NCI-H1092 treated with DMSO at 0.1 percent for 48 hours (cell line): ENCODE data around the gene CLIP2.
"Not testable (repeated sequence)": the region's sequence is repeated elsewhere in the genome, so short reads cannot be mapped to it uniquely, and the experiment has no call there.

Experiments used
- DNase-seq: peaks from one replicate; lab custom pipeline; 2025; lab: John Stamatoyannopoulos, UW

Gene CLIP2

DNA sequence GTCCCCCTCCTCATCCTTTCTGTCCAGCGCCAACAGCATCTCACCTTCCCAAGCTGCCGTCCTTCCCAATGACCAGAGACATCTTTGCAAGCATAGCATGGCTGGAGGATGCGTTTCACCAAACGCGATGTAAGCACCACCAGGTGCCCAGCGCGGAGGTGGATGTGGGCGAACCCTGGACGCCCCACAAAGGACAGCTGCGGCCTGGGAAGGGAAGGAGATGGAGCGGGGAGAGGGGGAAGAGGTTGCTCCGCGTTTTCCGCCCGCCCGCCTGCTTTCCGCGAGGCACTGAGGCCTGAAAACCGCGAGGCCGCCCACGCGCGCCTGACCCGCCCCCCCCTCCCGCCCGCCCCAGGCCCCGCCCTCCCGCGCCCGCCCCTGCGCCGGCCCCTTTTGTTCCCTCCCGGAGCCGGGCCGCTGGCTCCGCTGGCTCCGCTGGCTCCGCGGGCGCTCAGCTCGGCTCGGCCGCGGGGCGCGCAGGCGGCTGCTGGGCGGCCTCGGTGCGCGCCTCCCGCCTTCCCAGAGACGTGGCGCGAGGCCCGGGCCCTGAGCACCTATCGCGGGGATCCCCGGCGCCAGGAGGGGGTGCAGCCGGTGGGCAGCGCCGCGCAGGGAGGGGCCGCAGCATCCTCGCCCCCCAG is at the start of gene CLIP2:
TSS of gene CLIP2 (plus strand) at position 390 of the 641 bp plus-strand sequence. CDS start 28,140 bp downstream, outside the sequence.
- DNase-seq = peak; percentile 62

DNA sequence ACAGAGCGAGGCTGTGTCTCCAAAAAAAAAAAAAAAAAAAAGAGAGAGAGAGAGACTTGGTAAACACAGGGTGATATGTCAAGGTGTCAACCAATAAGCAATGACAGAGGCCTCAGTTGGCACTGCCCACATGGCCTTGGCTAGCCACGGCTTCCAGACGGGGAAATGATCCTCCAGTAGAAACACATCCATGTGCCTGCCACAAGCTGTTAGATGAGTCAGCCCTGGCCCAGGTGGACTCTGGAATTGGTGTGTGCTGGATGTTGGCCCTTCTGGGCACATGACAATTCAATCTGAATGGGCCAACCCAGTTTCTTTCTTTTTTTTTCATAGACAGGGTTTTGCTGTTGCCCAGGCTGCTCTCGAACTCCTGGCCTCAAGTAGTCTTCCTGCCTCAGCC is 48.7 kb upstream of the CLIP2 start:
- no peak for DNase-seq

DNA sequence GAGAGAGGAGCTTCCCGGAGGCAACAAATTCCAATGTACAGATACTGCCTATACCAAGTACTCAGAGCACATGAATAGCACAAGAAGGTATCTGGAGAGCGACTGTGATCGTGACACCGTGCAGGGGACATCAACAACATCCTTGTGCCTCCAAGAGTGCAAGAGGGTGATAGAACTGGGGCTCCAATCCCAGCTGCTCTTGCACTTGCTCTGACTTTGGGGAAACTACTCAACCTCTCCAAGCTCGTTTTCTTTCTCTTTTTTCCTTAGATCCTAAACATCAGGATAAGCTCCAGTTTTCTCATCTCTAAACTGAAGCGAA is 47.1 kb upstream of the CLIP2 start:
- DNase-seq = no peak

DNA sequence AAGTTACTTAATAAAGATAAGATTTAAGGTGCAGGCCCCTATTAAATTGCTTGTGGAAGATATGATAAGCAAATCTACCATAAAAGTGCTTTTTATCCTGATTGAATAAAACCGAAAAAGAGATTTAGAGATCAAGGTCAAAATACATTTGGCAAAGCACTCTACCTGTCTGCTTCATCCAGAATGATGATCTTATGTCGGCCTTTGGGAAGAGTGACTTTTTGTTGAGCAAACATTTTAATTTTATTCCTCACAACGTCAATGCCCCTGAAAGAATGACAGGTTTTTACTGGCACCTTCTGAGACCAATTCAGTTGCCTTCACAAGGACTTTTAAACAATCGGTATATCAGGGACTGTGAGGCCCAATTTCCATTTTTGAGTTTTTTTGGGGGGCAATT is 42.7 kb upstream of the CLIP2 start:
- no peak for DNase-seq

DNA sequence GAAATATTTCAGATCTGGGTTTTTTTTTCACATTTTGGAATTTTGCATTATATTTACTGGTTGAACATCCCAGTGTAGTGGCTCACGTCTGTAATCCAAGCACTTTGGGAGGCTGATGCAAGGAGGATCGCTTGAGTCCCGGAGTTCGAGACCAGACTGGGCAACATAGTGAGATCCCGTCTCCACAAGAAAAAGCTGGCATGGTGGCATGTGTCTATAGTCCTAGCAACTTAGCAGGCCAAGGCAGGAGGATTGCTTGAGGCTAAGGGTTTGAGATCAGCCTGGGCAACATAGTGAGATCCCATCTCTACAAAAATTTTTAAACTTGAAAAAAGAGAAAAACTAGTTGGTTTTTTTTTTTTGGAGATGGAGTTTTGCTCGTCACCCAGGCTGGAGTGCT is 41.1 kb upstream of the CLIP2 start:
- no peak for DNase-seq

DNA sequence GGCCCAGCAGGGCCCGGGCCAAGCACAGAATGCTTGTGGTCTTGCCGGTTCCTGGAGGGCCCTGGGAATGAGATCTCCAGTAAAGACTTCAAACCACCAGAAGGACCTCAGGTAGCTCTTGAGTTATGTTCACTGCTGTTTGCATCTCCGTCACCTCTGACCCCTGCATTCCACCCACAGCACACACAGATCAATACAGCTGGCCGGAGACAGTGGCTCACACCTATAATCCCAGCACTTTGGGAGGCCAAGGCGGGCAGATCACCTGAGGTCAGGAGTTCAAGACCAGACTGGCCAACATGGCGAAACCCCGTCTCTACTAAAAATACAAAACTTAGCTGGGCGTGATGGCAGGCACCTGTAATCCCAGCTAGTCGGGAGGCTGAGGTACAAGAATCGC is 40.1 kb upstream of the CLIP2 start:
- DNase-seq = not testable (repeated sequence)

DNA sequence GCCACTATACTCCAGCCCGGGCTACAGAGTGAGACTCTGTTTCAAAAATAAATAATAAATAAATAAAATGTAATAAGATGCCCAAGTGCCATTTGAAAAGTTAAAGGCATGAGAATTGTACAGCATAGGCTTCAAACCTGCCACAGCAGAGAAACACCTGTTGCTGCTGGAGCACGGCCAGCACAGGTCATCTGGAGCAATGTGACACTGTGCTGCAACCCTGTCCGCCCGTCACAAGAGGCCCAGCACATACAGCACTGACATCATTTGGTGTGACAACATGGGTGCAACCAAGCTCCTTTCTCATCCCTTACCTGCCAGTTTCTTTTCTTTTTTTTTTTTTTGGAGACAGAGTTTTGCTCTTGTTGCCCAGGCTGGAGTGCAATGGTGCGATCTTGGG is 36.3 kb upstream of the CLIP2 start:
- peak; percentile 14 for DNase-seq

DNA sequence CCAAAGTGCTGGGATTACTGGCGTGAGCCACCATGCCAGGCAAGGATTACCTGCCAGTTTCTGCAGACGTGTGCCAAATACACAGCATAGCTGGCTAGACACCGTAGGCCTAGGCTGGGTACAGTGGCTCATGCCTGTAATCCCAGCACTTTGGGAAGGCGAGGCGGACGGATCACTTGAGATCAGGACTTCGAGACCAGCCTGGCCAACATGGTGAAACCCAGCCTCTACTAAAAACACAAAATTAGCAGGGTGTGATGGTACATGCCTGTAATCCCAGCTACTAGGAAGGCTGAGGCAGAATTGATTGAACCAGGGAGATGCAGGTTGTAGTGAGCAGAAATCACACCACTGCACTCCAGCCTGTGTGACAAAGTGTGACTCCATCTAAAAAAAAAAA is 35.9 kb upstream of the CLIP2 start:
- no peak for DNase-seq

DNA sequence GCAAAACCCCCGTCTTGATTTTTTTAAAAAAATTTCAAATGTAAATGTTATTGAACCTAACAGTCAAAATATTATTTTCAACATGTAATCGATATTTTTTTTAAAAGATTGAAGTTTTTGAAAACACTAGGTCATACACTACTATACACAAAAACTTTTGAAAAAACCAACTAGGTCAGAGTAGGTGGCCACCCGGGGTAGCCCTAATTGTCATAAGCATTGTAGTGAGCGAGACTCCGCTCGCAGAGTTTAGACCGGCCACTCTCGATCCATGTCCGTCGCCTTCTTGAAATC is 35.4 kb upstream of the CLIP2 start:
- DNase-seq = no peak

DNA sequence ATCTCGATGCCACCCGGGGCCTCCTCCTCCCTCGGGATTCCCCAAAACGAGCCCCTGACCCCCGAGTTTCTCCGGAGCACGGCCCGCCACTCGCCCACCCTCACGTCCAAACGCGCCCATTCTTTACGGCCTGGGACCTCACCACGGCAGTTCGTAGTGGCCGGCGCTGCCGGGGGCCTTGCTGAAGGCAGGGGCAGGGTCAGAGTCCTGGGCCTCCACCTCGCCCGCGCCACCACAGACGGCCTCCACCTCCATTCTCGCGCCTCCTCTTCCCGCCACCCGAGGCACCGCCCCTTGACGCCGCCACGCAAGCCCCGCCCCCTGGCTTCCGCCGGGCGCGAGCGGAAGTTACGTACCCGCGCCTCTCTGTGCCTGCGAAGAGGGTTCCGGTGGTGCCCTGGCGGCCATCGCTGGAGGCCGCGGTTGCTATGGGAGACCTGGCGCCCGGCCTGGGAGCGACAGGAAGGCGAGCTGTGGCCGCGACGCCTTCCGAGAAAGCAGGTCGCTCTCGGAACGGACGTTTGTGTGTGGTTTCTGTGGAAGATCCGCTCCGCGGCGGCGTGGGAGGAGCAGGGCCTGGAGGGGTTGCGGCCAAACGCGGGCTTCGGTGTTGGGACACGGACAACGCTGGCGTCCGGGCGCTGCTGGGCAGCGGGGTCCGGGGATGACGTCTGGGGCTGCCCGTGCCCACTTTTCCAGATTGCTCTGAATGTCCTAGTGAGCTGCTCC is 34.9 kb upstream of the CLIP2 start, which contains the start of gene RFC2:
TSS of gene RFC2 (minus strand) at position 271 of the 729 bp plus-strand sequence. CDS start at position 255, 16 bp downstream.
- DNase-seq = peak; percentile 98

DNA sequence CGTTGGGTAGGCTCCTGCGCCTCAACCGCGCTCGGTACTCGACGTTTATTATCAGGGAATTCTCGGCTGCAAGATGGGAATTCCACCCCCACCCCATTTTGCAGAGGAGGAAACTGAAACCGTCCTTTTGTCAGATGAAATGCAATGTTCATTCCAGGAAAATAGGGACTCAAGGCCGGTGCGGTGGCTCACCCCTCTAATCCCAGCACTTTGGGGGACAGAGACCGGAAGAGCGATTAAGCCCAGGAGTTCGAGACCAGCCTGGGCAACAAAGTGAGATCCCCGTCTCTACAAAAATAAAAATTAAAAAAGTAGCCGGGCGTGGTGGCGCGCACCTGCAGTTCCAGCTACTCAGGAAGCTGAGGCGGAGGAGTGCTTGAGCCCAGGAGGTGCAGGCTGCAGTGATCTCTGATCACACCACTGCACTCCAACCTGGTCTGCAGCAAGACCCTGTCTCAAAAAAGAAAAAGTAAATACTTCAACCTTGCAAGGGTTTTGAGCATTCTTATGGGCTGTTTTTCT is 34.3 kb upstream of the CLIP2 start:
- DNase-seq = no peak

DNA sequence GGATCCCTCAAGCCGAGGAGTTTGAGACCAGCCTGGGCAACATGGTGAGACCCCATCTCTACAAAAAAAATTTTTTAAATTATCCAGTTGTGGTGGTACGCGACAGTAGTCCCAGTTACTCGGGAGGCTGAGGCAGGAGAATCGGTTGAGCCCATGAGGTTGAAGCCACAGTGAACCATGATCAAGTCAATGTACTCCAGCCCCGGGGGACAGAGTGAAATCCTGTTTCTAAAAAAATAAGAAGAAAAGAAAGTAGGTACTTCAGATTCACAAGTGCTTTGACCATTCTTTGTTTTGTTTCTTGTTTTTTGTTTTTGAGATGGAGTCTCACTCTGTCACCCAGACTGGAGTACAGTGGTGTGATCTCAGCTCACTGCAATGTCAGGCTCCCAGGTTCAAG is 33.7 kb upstream of the CLIP2 start:
- not testable (repeated sequence) for DNase-seq

DNA sequence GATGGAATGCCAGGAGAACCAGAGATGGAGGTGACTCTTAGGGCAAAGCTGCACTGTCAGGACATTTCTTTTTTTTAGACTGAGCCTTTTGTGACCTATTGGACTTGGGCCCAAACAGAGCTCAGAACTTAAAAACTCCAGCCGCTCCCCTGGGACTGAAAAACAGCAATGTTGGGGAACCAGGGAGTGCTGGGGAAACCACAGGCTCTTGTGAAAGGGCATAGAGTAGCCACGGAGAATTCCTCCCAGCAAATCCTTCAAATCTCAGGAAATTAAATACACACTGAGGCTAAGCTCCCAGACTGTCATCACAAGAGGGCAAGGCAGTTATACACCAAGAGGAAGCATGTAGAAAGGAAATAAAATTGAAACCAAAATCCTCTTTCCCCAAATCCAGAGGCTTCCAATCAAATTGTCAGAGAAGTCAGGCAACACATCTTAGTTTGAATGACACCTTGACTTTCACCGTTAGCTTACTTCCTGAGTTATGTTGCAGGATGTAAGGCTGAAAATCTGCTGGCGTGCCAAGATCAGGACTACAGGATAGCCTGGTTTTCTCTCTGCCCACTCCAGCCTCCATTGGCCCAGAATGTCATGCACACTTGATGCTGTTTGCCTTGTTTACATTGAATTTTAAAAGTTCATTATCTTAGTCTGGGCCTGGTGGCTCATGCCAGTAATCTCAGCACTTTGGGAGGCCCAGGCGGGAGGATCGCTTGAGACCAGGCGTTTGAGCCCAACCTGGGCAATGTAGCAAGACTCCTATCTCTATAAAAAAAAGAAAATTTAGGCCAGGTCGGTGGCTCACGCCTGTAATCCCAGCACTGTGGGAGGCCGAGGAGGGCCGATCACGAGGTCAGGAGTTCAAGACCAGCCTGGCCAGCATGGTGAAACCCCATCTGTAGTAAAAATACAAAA is 32.5 kb upstream of the CLIP2 start:
- no peak for DNase-seq

DNA sequence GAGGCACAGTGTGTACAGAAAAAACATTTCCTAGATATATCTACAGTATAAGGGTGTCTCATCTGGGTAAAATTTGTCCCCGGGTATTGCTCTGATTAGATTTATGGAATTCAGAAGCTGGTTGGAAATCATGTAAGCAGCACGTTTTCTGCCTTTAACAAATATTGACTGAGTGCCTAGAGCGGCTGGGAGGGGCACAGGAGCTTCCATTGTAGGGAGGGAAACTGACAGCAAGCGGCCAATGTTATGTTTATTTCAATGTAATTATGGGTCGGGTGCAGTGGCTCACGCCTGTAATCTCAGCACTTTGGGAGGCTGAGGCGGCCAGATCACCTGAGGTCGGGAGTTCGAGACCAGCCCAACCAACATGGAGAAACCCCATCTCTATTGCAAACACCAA is 30.6 kb upstream of the CLIP2 start:
- DNase-seq = no peak

DNA sequence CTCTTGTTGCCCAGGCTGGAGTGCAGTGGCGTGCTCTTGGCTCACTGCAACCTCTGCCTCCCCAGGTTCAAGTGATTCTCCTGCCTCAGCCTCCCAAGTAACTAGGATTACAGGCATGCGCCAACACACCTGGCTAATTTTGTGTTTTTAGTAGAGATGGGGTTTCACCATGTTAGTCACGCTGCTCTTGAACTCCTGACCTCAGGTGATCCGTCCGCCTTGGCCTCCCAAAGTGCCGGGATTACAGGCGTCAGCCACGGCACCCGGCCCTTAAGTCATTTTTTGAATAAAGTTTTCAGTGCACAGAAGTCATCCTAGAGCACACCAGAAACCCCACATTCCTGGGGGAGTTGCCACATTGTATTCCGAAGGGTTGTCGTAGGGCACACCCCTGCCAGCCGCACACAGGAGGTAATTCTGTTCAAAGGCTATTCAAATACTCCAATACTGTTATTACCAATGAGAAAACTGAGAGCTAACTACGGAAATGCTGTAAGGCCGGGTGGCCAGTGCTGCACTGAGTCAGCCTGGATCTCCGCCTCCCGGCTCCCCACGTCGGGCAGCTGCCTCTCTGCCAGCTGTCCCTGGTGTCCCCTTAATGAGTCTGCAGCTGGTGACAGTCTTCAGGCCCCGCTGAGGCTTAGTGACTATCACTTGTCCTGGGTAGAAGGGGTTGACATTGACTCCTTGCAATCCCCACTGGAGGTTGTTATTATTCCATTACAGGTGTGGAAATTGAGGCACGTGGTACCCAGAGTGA is 26.4 kb upstream of the CLIP2 start:
- DNase-seq = no peak

DNA sequence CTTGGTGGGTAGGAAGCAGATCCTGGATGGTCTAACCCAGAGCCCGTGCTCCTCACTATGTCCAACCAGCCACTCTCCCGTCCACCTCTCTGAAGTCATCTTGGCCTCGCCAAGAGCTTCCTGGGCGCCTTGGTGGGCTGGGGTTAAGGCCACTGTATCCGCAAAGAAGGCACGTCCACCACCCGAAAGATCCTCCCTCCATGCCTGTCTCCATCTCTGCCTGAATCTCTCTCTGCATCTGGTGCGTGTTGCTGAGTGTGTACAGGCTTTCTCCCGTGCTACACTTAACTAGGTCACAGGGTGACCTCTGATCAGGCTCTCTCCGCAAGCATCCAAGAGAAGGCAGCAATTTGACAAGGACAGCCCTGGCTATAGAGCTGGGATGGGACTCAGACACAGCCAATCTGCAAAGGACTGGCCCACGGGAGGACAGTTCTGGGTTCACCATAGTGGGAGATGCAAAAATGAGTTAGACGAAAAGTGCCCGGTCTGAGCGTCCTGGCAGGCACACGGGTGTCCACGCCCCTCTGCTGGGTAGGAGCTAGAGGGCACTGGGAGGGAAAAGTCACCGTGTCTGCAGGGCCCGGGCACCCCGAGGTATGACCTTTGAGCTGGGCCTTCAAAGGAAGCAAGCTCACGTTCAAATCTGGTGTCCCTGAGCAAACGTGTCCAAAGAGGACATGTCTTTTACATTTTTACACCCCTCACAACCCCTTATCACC is 25.6 kb upstream of the CLIP2 start:
- no peak for DNase-seq

DNA sequence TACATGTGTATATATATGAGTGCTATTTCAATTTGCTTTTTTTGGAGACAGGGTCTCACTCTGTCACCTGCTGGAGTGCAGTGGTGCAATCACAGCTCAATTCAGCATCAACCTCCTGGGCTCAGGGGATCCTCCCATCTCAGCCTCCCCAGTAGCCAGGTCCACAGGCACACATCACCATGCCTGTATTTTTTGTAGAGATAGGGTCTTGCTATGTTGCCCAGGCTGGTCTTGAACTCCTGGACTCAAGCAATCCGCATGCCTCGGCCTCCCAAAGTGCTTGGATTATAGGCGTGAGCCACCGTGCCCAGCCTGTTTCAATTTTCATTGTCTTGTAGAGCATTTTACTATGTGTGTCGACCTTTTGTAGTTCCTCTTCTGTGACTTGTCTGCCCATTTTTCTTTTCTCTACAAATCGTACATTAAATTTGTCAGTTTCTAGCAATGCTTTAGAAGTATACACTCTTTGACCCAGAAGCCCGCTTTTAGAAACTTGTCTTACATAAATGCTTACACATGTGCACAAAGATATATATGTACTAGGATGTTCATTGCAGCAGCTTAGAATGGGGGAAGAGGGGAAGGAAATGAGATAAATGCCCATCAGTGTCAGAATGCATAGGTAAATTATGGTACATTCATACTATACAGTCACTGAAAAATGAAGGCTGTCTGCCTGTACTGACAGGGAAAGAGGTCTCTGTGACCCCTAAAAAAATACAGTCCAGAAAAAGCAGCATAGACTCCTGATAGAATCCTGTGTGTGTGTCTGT is 22.8 kb upstream of the CLIP2 start:
- DNase-seq = no peak

DNA sequence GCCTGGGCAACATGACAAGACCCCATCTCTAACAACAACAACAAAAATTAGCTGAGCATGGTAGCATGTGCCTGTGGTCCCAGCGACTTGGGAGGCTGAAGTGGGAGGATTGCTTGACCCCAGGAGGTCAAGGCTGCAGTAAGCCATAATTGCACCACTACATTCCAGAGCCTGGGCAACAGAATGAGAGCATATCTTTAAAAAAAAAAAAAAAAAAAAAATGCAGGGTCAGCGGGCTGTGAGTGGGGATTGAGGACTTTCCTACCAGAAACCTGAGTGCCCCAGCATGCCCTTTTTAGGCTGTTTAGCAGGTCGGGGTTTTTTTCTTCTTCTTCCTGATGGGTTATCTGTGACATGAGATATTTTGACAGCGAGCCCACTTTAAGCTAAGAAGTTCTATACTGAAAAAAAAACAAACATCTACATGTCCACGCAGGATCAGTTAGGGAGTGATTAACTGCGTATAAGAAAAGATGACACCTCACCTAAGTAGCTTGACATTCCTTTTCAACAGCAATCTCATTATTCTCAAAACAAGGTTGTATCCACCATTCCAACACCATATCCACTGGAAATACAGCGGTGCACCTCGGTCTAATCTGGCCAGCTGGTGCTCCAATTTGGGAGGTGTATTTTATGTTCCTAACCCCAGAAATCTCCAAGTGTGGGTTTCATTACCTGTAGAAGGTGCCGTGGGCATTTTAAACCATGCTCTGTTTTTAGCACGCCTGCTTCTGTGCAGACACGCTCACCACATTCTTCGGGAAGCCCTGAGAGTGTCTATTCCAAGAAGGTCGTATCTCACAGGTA is 21.2 kb upstream of the CLIP2 start:
- no peak for DNase-seq

DNA sequence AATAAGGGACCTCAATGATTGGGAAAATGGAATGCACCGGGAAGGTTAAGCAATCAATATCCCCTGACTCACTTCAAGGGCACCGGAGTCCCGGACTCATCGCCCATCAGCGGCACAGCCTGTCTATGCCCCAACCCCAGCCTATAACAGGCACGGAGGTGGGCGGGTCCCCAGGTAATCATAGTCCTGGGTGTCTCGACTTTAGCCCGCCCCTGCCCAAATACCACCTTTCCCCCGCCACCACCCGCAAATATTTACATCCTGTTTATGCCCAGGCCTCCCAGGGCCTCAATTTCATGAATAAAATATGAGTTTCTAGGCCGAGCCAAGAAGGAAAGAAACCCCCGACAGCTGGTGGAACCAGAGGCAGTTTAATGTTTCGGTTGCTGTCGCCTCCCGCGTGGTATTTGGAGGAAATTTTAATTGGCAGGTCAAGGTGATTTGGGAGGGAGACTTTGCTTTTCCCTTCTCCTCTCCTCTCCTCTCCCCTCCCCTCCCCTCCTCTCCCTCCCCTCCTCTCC is 19.4 kb upstream of the CLIP2 start:
- DNase-seq = peak; percentile 79
